HL-60 (cell line): ENCODE results near the gene FNDC5.

ENCODE experiments used
- DNase-seq, 2 experiments: peaks; one replicate each; pipeline ENCODE4 v3.0.0-alpha.2; 2010 to 2020; ENCODE audit warnings: low read depth in 1 of 2, low spot score in 1 of 2
- H3K27ac ChIP-seq: fragments of 250-450 bp; sonication (Bioruptor Pico); replicated peaks from 2 replicates; pipeline ENCODE4 v1.5.1; 2020; ENCODE audit warnings: mild to moderate bottlenecking, moderate library complexity
- H3K27me3 ChIP-seq: fragments of 250-450 bp; sonication (Bioruptor Pico); 2 replicates; pipeline ENCODE4 v1.5.1; 2021; ENCODE audit warnings: mild to moderate bottlenecking, moderate library complexity; ENCODE audit not compliant: insufficient read depth, poor library complexity, severe bottlenecking
- H3K4me3 ChIP-seq: replicated peaks from 2 replicates; pipeline ENCODE4 v1.5.1; 2011; ENCODE audit warnings: mild to moderate bottlenecking, control low read depth, low read length; ENCODE audit not compliant: insufficient read depth
- GABPA ChIP-seq: IDR thresholded peaks from 2 replicates; pipeline ENCODE4 v1.6.1; 2012; ENCODE audit warnings: low read depth
- POLR2AphosphoS5 ChIP-seq: IDR thresholded peaks from 2 replicates; pipeline ENCODE4 v1.6.1; 2012; ENCODE audit warnings: low read depth
- SPI1 ChIP-seq: IDR thresholded peaks from 2 replicates; pipeline ENCODE4 v1.6.1; 2012; ENCODE audit warnings: low read depth, mild to moderate bottlenecking, borderline replicate concordance
- TF ChIP-seq, protein P1 (sequence below): IDR thresholded peaks from 2 replicates; pipeline ENCODE4 v1.6.1; 2012; ENCODE audit warnings: low read depth; ENCODE audit not compliant: insufficient replicate concordance
- TF ChIP-seq, protein P2 (sequence below): IDR thresholded peaks from one replicate; pipeline ENCODE4 v1.5.1; 2011; ENCODE audit warnings: low read length, control low read depth, inconsistent platforms; ENCODE audit not compliant: insufficient read depth

Gene FNDC5

DNA sequence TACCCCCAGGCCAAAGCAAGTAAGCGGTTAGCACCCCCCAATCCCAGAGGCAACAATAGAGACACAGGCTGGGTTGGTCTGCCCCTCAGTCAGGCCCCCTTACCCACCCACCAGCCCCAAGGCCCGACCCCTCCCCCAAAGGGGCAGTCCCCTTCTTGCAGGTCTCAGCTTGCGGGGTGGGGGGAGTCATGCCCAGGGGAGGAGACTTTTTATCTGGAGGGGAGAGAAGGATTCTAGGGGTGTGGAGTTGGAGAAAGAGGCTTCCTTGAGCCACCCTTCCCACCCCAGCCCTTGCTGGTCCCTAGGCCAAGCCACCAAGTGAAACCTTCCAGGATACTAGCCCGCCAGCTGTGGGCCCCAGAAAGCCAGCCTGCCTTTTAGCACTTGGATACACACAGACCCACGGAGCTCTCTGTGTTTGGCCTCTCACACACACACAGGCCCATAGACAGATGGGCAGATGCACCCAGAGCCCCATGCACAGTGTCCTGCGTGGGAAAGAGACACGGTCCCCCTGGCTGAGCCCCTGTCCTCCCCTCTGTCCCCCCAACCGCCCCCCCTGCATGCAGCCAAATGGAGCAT lies 23.4 kb upstream of the FNDC5 start:
- DNase-seq = no peak
- Histone ChIP-seq H3K27ac (no peak overlapping the region), H3K4me3 (no peak overlapping the region), H3K27me3 (peaks cover 38% of the 10 kb centered on the region)
- no peak for TF ChIP-seq POLR2AphosphoS5
- TF ChIP-seq GABPA = no peak
- TF ChIP-seq SPI1 = no peak
- TF ChIP-seq, protein P1, sequence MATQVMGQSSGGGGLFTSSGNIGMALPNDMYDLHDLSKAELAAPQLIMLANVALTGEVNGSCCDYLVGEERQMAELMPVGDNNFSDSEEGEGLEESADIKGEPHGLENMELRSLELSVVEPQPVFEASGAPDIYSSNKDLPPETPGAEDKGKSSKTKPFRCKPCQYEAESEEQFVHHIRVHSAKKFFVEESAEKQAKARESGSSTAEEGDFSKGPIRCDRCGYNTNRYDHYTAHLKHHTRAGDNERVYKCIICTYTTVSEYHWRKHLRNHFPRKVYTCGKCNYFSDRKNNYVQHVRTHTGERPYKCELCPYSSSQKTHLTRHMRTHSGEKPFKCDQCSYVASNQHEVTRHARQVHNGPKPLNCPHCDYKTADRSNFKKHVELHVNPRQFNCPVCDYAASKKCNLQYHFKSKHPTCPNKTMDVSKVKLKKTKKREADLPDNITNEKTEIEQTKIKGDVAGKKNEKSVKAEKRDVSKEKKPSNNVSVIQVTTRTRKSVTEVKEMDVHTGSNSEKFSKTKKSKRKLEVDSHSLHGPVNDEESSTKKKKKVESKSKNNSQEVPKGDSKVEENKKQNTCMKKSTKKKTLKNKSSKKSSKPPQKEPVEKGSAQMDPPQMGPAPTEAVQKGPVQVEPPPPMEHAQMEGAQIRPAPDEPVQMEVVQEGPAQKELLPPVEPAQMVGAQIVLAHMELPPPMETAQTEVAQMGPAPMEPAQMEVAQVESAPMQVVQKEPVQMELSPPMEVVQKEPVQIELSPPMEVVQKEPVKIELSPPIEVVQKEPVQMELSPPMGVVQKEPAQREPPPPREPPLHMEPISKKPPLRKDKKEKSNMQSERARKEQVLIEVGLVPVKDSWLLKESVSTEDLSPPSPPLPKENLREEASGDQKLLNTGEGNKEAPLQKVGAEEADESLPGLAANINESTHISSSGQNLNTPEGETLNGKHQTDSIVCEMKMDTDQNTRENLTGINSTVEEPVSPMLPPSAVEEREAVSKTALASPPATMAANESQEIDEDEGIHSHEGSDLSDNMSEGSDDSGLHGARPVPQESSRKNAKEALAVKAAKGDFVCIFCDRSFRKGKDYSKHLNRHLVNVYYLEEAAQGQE = no peak
- TF ChIP-seq, protein P2, sequence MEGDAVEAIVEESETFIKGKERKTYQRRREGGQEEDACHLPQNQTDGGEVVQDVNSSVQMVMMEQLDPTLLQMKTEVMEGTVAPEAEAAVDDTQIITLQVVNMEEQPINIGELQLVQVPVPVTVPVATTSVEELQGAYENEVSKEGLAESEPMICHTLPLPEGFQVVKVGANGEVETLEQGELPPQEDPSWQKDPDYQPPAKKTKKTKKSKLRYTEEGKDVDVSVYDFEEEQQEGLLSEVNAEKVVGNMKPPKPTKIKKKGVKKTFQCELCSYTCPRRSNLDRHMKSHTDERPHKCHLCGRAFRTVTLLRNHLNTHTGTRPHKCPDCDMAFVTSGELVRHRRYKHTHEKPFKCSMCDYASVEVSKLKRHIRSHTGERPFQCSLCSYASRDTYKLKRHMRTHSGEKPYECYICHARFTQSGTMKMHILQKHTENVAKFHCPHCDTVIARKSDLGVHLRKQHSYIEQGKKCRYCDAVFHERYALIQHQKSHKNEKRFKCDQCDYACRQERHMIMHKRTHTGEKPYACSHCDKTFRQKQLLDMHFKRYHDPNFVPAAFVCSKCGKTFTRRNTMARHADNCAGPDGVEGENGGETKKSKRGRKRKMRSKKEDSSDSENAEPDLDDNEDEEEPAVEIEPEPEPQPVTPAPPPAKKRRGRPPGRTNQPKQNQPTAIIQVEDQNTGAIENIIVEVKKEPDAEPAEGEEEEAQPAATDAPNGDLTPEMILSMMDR = no peak

DNA sequence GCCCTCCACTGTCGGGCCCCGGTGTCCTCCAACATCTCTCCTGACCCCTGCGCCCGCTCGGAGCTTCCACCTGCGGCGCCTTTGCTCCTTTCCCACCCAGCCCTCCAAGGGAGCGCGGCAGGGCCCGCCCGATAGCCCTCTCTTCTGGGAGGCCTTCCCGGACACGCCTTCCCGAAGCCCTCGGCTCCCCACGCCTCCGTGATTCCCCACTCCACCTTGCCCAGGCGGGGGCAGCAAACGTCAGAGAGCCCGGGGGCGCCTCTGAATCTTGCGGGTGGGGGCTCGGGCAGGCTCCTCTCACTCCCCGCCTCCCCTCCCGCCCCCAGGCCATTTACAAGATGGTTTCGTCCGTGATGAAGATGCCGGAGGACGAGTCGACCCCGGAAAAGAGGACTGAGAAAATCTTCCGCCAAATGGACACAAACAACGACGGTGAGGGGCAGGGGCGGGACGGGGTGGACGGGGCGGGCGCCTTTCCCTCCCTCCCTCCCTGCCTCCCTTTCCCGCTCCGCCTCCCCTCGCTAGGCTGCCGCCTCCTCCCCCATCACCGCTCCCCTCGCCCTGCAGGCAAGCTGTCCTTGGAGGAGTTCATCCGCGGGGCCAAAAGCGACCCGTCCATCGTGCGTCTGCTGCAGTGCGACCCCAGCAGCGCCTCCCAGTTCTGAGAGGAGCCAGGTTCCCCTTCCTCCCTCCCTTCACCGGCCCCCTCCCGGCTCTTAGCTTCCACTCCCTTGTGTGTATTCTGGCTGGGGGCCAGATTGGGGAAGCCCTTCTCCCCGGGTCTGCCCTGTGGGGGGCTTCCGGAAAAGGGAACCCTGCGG lies 22.7 kb upstream of the FNDC5 start:
- peaks cover 36% of the 10 kb centered on the region for H3K27me3 ChIP-seq
- no peak overlapping the region for H3K4me3 ChIP-seq
- no peak for DNase-seq
- no peak overlapping the region for H3K27ac ChIP-seq
- TF ChIP-seq SPI1 (no peak), POLR2AphosphoS5 (no peak), GABPA (no peak)
- TF ChIP-seq, protein P2 = no peak
- TF ChIP-seq, protein P1 = no peak

DNA sequence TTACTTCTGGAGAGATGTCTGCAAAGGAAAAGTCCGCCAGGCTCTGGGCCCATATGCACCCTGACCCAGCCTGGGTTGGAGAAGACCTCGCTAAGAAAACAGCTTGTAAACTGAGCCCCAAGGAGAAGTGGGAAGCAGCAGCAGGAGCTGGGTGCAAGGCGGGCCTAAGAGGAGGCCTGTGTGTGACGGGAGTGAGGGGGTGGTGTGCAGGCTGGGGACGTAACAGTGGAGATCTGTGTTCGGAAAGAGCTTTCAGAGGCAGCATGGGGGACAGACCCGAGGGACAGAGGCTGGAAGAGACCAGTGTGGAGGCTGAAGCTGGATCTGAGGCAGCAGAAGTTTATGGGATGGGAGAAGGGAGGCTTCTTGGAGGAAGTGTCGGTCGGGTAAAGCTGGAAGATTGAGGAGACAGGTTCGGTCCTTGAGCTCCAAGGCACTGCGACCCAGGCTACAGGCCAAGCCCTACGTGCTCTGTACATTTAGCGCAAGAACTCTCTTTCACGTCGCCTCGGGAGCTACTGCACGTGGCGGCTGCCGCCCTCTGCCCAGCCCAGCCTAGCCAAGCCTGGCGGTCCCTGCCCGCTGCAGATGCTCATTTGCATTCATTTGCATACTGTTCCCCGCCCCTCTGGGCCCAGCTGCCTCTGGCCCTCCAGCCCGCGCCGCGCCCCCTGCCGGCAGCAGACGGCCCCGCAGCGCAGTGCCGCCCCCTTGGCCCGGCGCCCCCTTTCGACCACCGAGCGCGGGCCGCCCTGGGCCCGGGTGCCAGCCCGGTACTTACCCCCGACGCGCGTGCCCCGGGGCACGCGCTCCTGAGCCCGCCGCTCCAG lies 21.9 kb upstream of the FNDC5 start:
- H3K27ac ChIP-seq = no peak overlapping the region
- TF ChIP-seq POLR2AphosphoS5 (no peak), GABPA (no peak), SPI1 (no peak)
- TF ChIP-seq, protein P2 = no peak
- TF ChIP-seq, protein P1 = no peak
- peaks cover 31% of the 10 kb centered on the region for H3K27me3 ChIP-seq
- H3K4me3 ChIP-seq = no peak overlapping the region
- no peak for DNase-seq
